Spleen (tissue), 7 donors: Measurements from ENCODE around the gene PNCK.

ENCODE experiments used
- POLR2A ChIP-seq, 3 donors: fragments of 450-650 bp; IDR thresholded peaks; one replicate each; pipeline ENCODE4 v1.5.1; 2017; ENCODE audit warnings: antibody characterized with exemption in 3 of 3, mild to moderate bottlenecking in 1 of 3
- POLR2AphosphoS5 ChIP-seq, 3 donors: sonication (generic); formaldehyde crosslinking; IDR thresholded peaks; one replicate each; pipeline ENCODE4 v1.5.1; 2017; ENCODE audit warnings: antibody characterized with exemption in 3 of 3
- TF ChIP-seq, protein P1 (sequence below), 11 experiments: fragments of 200-600 bp in 7 of 11; fragments of 450-650 bp in 4 of 11; sonication (generic) in 4 of 11; IDR thresholded peaks in 8 of 11; conservative IDR thresholded peaks in 3 of 11; 1 replicate in 7 of 11; 2 replicates in 4 of 11; pipeline versions ENCODE4 v1.4.0 to v1.8.0; 2016 to 2021; ENCODE audit warnings: antibody characterized with exemption in 11 of 11, inconsistent platforms in 4 of 11, mild to moderate bottlenecking in 1 of 11
- donor health status: DM: no; HTN: no; CAD: no; lungs with moderate emphysema.
- donor health status: DM: no; HTN: no; CAD: no.
- donor health status: DM: no; HTN: no; CAD: no.

DNA sequence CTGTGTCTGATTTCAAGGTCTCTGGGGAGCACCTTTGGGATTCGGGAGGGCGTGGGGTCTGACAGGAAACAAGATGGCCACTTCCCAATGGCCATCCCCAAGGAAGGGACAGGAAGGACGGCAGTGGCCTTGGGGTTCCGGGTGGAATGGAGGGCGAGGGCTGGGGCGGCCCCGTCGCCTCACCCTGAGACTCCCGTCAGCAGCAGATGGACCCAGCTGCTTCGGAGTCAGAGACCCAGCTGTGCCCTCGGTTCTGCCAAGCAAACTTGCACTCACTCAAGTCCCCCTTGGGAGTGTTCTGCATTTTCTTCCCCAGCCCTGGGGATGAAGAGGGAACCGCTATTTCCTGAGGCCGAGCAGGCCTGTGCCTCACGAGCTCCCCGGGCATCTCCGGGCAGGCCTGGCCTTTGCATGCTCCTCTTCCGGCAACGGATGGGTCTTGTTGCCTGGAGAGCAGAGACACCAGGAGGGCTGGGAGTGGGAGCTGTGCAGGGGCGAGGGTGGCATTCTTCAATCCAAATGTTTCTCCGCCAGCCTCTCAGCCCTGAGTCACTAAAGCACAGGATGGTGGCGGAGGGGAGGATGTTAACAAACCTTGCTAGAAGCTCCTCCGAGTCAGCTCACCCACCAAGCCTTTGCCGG lies 33.4 kb downstream of the PNCK start:
- TF ChIP-seq POLR2AphosphoS5 (IDR thresholded peaks at IDR 0.05) (no peak), POLR2A (IDR thresholded peaks at IDR 0.05) (no peak)
- TF ChIP-seq, protein P1, sequence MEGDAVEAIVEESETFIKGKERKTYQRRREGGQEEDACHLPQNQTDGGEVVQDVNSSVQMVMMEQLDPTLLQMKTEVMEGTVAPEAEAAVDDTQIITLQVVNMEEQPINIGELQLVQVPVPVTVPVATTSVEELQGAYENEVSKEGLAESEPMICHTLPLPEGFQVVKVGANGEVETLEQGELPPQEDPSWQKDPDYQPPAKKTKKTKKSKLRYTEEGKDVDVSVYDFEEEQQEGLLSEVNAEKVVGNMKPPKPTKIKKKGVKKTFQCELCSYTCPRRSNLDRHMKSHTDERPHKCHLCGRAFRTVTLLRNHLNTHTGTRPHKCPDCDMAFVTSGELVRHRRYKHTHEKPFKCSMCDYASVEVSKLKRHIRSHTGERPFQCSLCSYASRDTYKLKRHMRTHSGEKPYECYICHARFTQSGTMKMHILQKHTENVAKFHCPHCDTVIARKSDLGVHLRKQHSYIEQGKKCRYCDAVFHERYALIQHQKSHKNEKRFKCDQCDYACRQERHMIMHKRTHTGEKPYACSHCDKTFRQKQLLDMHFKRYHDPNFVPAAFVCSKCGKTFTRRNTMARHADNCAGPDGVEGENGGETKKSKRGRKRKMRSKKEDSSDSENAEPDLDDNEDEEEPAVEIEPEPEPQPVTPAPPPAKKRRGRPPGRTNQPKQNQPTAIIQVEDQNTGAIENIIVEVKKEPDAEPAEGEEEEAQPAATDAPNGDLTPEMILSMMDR (IDR thresholded peaks at IDR 0.05 in 8 of 11, conservative IDR thresholded peaks at IDR 0.05 in 3 of 11) = no peak
